GM21723 (cell line): Measurements from ENCODE around the gene BLVRA.
"Not testable (repeated sequence)": the region's sequence is repeated elsewhere in the genome, so short reads cannot be mapped to it uniquely, and the experiment has no call there.

Source experiments
- ATAC-seq: cut with Tn5 transposase; IDR thresholded peaks from one replicate; pipeline ENCODE4 v1.9.1; 2021; ENCODE audit warnings: mild to moderate bottlenecking, moderate library complexity; ENCODE audit not compliant: unreplicated experiment

BLVRA gene

GRCh38 chr7:43768887-43769272, 10.4 kb downstream of the BLVRA start:
- ATAC-seq, result no peak

- ATAC-seq, result no peak
Measured at GRCh38 chr7:43769281-43769680, 10.8 kb downstream of the BLVRA start.

- no peak for ATAC-seq
Measured at GRCh38 chr7:43769791-43770465, 11.4 kb downstream of the BLVRA start.

- no peak for ATAC-seq
Measured at GRCh38 chr7:43771128-43771527, 12.6 kb downstream of the BLVRA start.

- ATAC-seq, result no peak
Measured at GRCh38 chr7:43771573-43771972, 13.1 kb downstream of the BLVRA start.

- ATAC-seq, result not testable (repeated sequence)
Measured at GRCh38 chr7:43773268-43773667, 14.8 kb downstream of the BLVRA start.

GRCh38 chr7:43775255-43775654, 16.8 kb downstream of the BLVRA start:
- not testable (repeated sequence) for ATAC-seq

- ATAC-seq, result not testable (repeated sequence)
Measured at GRCh38 chr7:43778293-43779044, 20.0 kb downstream of the BLVRA start.

GRCh38 chr7:43779045-43779812, 20.7 kb downstream of the BLVRA start:
- no peak for ATAC-seq

GRCh38 chr7:43781726-43782607, 23.5 kb downstream of the BLVRA start:
- ATAC-seq, result no peak

GRCh38 chr7:43782768-43783555, 24.5 kb downstream of the BLVRA start:
- ATAC-seq, result no peak

GRCh38 chr7:43784030-43784584, 25.6 kb downstream of the BLVRA start:
- peak; percentile 27 for ATAC-seq

GRCh38 chr7:43784585-43785087, 26.2 kb downstream of the BLVRA start:
- ATAC-seq, result peak; percentile 95

GRCh38 chr7:43785420-43785819, 26.9 kb downstream of the BLVRA start:
- ATAC-seq, result no peak

- no peak for ATAC-seq
Measured at GRCh38 chr7:43787771-43788170, 29.3 kb downstream of the BLVRA start.

GRCh38 chr7:43790006-43790405, 31.5 kb downstream of the BLVRA start:
- no peak for ATAC-seq

GRCh38 chr7:43790834-43791233, 32.4 kb downstream of the BLVRA start:
- ATAC-seq, result no peak

GRCh38 chr7:43791665-43792064, 33.2 kb downstream of the BLVRA start:
- ATAC-seq, result no peak

GRCh38 chr7:43792471-43793150, 34.1 kb downstream of the BLVRA start:
- ATAC-seq, result no peak
